ENCODE measurements around the gene IGF2.
"Not testable (repeated sequence)": the region's sequence is repeated elsewhere in the genome, so short reads cannot be mapped to it uniquely, and the experiment has no call there.

IGF2 gene, protein sequence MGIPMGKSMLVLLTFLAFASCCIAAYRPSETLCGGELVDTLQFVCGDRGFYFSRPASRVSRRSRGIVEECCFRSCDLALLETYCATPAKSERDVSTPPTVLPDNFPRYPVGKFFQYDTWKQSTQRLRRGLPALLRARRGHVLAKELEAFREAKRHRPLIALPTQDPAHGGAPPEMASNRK

DNA sequence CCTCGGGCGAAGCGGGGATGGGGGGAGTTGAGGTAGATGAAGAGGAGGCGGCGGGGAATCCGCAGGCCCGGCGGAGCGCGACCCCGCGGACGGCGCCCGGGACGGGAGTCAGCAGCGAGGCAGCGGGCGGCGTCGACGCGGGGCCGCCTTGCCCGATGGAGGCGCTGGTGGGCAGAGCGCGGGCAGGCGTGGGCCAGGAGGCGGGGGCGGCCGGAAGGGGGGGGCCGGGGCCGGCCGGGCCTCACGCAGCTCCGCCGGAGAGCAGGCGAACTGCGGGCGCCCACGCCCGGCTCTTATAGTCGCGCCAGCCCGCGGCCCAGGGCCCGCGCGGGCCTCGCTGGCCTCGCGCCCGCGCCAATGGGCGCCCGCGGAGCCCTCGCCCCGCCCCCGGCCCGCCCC lies at the start of gene IGF2:
TSS of gene IGF2 (minus strand) at position 267 of the 399 bp plus-strand sequence. CDS start 3,866 bp downstream, outside the sequence.
- no peak for DNase-seq (ENCODE audit: low spot score)

DNA sequence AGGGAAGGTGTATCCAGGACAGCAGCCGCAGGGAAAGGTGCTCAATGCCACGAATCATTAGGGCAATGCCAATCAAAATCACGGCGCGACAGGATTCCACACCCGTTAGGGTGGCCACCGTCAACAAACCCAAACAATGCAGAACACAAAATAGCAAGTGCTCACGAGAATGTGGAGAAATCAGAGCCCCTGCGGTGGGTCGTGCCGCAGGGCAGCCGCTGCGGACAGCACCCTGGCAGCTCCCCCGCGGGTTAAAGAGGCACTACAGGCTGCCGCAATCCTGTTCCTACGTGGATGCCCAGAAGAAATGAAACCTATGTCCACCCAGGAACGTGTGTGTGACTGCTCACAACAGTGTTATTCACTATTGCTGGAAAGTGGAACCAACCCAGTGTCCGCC lies 49.6 kb upstream of the IGF2 start:
- DNase-seq (ENCODE audit: low spot score) = no peak

DNA sequence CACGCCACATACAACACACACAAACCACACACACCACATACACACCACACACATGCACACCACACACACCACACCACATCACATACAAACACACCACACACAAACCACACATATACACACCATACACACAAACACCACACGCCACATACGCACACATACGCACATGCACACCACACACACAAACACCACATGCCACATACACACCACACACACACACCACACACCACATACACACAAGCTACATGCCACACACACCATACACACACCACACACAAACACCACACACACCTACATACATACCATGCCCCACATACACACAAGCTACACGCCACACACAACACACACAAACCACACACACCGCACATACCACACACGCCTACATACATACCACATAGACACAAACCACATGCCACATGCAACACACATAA lies 48.1 kb upstream of the IGF2 start:
- no peak for DNase-seq (ENCODE audit: low spot score)

DNA sequence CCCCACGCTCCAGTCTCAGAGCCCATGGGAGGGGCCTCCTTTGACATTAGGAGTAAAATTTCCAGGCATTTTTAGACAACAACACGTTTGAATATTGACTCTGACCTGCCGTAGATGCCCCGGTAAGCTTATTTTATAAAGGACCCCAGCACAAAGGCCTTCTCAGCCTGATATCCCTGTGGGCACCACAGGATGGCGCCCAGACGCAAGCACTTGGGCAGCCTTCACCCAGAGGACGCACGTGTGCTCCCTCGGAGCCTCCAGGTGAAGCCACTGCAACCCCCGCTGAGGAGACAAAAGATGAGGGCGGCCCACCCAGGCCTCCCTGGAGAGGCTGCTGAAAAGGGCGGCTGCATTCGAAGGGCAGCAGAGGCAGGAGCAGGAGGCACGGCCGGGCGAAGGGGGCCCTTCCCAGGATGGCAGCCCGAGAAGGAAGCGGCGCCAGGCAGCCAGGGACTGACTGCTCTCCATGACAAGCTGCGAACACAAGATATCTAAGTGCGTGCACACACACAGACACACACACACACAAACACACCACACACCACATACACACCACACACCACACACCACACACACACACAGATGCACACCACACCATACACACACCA lies 47.6 kb upstream of the IGF2 start:
- DNase-seq (ENCODE audit: low spot score) = no peak

DNA sequence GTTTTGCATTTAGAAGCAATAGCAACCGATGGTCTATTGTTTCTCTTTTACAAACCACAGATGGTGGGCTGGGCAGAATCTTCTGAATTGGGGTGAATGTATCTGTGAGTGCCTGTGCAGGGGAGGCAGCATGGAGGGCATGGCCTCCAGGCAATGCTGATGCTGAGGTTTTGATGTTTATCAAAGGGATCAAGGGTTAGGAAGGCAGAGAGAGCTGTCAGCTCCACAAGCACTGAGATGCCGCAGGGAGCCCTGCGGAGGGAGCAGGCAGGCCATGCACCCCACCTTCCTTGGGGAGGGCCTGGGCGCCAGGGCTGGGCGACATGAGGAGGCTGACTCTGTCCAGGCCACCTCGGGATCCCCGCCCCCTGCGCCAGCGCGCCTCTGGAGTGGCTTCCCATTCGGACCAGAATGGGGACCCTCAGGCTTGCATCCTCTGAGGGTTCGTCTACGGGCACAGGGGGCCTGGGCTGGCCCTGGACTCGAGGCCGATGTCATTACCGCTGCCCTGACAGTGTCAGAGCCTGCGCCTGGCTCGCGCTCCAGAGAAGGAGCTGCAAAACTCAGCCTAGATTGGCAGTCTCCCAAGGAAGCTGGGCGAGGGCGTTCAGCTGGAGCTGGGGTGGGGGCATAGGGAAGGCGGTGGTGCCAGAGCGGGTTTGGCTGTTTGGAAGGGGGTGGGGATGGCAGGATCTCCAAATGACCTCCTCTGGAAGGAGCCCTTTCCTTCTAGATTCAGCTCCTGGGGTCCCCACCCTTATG lies 46.3 kb upstream of the IGF2 start:
- DNase-seq (ENCODE audit: low spot score) = no peak

DNA sequence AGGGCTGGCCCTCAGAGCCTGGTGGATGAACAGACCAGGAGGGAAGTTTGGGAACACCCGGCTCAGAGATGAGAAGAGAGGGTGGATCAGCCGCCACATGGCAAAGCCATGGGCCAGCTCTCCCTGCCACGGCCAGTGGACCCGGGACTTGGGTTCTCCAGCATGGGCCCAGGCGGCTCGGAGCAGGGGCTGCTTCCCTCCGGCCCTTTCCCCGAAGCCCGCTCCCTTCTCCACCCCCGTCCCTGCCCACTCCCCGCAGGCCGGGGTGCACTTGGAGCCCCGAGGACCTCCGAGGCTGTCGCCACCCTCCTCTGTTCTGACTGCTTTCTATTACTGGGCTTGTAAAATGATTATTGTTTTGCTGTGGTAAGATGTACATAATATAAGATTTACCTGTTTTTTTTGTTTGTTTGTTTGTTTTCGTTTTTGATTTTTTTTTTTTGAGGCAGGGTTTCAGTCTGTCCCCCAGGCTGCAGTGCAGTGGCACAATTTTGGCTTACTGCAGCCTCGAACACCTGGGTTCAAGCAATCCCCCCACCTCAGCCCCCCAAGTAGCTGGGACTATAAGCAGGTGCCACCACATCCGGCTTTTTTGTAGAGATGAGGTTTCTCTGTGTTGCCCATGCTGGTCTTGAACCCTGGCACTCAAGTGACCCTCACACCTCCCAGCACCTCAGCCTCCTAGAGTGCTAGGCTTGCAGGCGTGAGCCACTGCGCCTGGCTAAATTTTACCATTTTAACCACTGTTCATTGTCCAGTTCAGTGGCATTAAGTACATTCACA lies 43.7 kb upstream of the IGF2 start:
- no peak for DNase-seq (ENCODE audit: low spot score)

DNA sequence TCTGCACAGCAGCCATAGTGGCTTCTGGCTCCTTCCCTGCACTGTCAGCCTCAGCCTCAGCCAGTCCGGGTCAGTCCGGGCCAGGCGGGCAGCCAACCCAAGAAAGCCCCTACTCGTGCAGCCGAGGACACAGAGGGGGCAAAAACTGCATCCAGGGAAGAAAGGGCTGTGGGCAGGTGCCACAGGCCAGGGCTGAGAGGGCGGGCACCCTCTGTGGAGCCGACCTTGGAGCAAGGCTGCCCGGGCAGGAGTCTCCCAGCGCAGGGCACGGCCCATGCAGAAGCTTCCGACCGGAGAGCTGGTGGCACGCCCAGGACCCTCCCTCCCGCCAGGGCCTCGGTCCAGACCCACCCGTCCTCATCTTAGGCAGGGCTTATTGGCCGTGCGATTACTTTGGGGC lies 42.9 kb upstream of the IGF2 start:
- no peak for DNase-seq (ENCODE audit: low spot score)

DNA sequence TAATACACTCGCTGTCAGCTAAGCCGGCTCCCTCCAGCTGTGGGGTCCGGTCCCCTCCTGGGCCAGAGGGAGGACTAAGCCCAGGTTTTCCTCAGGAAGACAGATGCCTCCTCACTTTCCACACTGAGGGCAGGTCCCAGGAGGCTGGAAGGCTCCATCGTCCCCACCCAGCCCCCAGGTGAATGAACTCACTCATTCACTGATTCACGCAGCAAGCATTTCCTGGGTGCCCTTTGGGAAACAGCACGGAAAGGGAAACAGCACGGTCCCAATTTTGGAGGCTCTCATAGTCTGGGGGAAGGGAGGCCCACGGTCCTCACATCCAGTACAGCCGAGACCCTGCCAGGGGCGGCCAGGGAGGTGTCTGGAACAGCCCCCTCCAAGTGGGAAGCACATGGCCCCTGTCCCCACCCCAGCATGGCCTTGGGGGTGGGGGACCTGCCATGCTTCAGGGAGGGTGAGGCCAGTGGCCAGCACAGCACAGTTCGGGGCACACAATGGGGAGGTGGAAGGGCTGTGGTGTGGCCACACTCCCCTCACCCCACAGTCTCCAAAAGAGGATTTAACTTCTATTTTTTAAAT lies 41.7 kb upstream of the IGF2 start:
- no peak for DNase-seq (ENCODE audit: low spot score)

DNA sequence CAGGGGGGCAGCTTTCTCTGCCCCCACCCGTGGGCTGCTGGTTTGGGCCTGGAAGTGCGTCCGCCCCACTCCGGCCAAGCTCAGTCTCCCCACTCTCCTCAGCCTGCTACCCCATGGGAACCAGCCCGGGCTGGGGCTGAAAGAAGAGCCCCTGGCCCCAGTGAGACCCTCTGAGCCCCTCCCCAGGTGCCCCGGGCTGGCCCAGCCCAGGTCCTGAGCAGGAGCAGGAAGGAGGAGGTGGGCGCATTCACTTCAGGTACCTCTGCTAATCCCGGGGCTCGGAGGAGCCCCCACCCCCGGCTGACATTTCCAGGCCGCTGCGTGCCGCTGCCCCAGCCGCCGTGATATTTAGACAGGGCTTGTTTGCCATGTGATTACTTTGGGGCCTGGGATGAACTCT lies 41.2 kb upstream of the IGF2 start:
- DNase-seq (ENCODE audit: low spot score) = no peak

DNA sequence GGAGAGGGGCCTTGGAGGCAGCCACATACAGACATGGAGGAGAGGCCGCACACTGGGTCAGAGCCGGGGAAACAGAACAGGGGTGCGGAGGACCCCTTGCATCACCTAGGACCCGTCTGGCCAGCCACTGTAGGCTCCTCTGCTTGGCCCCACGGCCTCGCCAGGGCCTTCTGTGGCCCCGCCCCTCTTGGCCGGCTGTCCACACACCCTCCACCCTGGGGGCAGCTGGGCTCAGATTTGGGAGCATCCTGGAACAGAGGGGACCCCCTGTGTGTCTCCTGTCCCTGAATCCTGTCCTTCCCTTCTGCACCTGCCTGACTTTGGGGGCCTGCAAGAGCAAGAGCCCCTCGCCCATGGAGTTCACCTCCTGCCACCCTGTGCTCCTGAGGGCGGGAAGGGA lies 40.3 kb upstream of the IGF2 start:
- DNase-seq (ENCODE audit: low spot score) = no peak

DNA sequence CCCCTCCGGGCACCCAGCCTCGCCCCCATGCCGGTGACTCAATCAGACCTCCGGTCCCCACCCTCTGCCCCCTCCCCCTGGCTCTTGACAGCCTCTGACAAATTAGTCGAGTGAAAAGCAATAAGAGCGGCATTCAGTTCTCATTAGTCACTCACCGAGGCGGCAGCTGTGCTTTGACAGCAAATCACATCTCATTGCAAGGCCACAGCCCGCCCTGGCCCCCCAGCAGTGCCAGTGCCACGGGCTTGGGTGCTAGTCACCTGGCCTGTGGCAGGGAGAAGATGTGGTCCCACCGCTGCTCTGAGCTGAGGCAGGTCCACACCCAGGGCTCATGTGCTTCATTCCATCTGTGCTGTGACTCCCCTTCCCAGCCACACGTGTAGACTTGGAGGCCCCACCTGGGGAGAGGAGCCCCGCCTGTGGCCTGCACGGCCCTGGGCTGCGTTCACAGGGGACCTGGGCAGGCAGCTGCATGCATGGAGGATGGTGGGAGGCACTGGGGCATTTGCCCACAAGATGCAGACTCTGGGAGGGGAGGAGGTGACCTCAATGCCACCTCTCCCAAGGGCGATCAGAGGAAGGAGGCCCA lies 39.8 kb upstream of the IGF2 start:
- DNase-seq (ENCODE audit: low spot score) = no peak

DNA sequence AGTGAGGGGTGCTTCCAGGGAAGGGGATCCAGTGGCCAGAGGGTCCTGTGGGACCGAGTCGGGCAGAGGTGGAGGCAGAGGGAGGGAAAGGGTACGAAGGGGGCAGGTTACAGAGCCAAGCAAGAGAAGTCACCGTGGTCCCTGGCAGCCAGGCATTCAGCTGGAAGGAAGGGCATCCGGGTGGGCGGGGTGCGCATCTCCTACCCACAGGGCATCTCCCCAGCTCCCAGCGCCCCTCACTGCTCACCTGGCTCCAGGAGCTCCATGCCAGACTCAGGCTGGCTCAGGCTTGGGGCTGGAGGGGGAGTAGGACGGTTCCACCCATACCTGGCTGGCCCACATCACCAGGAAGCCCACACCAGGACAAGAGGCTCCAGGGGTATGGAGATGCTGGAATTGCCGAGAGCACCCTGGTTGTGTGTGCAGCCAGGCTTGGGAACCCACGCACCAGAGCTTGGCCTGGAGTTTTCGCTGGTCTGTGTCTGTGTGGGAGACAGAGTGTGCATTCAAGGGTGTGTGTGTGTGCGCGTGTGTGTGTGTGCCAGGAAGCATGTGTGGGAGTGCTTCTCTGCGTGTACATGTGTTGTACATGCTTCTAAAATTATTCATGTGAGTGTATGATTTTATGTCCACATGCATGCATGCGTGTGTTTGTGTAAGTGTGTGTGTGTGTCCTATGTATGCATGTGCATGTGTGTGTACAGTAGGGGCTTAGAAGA lies 39.0 kb upstream of the IGF2 start:
- DNase-seq (ENCODE audit: low spot score) = not testable (repeated sequence)

DNA sequence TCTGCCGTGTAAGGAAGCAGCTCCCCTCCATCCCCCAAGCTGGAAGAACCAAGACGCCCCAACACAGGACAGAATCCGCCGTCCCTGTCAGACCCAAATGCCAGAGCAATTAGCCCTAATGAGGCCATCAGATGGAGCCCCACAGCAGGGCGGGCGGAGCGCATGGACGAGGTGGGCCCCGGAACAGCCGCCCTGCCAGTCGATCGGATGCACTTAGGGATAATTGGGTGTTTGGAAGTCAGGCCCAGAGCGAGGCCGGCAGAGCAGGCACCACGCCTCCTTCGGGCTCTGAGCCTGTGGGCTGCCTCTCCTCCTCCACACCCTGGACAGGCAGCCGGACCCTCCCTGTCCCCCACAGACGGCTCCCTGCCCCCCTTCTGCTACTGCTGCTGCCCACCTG lies 37.9 kb upstream of the IGF2 start:
- DNase-seq (ENCODE audit: low spot score) = no peak

DNA sequence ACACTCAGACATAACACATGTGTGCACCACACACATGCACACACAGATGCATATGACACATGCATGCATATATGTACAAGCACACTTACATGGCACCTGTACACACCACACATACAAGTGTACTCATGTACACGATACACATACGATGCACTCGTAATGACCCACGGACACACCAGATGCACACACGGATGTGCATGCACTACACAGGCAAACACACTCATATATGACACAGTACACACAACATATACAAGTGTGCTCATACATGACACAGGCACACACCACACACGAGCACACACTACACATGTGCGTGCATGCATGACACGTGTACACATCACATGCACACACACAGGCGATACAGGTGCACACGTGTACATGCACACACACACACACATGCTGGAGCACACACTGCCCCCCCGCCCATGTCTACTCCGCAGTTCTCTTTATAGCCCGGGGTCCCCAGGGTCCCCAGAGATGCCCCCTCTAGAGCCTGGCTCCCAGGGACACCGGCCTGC lies 37.3 kb upstream of the IGF2 start:
- DNase-seq (ENCODE audit: low spot score) = no peak

DNA sequence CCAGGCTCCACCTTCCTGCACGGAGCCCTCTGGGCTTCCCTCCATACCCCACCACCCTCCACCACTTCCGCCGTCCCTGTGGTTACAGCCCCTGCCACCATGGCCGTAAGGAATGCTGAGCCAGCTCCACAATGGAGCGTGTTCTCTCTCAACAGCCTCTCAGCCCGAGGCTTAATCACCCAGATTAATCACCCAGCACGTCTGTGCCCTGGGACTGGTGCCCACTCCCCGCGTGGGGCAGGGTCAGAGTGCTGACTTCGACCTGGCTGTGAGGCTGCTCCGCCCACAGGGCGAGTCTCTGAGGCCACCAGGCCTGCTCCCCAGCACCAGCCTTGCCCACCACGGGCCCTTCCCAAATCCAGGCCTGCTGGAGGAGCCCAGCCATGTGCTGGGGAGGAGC lies 36.5 kb upstream of the IGF2 start:
- DNase-seq (ENCODE audit: low spot score) = no peak

DNA sequence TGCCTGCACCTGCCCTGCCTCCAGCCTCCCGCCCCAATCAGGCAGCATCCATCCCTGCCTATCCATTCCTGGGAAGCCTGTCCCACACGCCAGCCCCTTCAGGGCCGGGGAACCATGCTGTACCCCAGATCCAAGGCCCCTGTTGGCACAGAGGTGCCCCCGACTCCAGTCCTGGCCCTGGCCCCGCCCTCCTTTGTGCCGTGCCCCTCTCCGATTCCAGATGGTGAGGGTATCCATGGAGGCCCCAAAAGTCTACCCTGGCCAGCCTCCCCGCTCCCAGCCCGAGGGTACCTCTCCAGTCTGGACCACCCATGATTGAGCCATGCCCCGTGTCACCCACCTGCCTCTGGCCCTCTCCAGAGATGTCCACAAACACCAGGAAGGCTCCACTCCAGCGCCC lies 35.2 kb upstream of the IGF2 start:
- no peak for DNase-seq (ENCODE audit: low spot score)

DNA sequence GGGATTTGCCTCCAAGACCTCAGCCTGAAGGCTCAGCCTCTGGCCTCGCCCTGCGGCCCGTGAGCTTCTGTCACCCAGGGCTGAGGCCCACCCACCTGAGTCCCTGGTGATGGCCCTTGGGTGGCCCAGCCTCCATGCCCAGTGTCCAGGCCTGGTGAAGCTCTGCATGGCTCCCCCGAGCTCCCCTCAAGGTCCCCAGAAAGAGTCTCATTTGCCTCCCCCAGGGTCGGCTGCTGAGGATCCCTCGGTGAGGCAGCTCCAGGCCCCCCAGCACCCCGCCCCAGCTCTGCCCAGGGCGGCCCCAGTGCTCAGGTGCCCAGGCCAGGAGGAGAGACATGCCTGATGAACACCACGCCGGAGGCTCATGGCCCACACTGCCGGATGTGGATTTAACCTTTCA lies 34.6 kb upstream of the IGF2 start:
- no peak for DNase-seq (ENCODE audit: low spot score)

DNA sequence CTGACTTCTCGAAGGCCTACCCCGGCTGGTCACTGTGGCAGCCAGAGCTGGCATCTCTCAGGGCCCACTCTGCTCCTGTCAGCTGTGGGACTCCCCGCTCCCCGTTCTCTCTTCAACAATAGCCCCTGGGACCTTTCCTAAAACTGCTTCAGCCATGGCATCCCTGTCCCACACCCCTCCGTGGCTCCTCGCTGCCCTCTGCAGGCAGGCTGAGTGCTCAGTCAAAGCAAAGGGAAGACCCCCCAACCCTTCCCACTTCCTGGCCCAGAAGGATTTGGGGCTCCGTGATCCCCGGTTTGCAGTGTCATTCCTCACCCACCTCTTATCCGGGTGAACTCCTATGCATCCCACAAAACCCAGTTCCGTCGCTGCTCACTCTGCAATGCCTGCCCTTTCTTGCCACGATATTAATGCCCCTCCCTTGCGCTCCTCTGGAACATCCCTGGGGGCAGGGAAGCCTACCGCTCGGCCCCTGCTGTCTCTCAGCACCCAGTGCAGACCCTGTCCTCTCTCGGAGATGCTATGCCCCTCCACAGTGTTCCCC lies 34.0 kb upstream of the IGF2 start:
- no peak for DNase-seq (ENCODE audit: low spot score)

DNA sequence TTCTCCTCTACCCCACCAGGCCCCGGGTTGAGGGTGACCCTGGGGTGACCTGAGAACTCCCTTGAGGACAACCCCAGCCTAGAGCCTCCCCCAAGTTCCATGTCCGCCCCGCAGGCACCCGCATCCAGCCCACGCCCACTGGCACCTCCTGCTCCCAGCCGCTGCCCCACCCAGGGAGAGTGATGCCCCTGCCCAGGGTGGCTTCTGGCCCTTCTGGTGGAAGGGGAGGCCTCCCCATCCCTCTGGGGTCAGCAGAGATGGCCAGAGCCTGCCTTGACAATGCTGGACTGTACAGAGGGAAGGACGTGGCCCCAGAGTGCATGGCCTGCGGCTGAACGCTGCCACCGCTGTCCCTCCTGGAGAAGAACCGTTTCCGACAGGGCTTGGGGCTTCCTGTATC lies 33.5 kb upstream of the IGF2 start:
- no peak for DNase-seq (ENCODE audit: low spot score)

DNA sequence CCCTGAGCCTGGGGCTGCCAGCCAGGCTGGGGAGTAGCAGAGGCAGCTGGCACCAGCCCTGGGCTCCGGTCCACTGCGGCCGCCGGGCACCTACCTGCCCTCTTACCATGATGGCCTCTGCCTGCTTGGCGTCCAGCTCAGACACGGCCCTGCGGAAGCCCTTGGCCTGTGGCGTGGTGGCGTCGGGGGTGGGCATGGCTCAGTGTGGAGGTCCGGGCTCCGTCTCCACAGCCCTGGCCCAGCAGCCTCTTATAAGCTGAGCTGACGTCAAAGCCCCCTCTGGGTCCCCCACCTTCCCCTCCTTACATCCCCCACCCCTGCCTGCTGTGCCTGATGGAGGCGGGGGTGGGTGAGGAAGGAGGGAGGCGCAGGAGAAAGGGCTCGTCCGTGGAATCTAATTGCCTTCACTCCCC lies 32.4 kb upstream of the IGF2 start, which contains the start of gene TH:
TSS of gene TH (minus strand) at position 225 of the 413 bp plus-strand sequence. CDS start at position 196, 29 bp downstream.
- no peak for DNase-seq (ENCODE audit: low spot score)

Data from hematopoietic multipotent progenitor cell treated with erythropoietin and hydrocortisone succinate and interleukin-3 and kit ligand, for 17 days (in vitro differentiated cells).